Cardiac fibroblast (primary cell): ENCODE results near the gene NABP2.
"Not testable (repeated sequence)": the region's sequence is repeated elsewhere in the genome, so short reads cannot be mapped to it uniquely, and the experiment has no call there.

ENCODE experiments used
- DNase-seq, 2 donors: peaks; one replicate each; pipeline versions ENCODE4 v3.0.0 to v3.0.0-alpha.2; 2010; ENCODE audit warnings: low read depth in 2 of 2
- H3K4me3 ChIP-seq, 2 donors: replicated peaks in 1 of 2; 1 replicate in 1 of 2; 2 replicates in 1 of 2; pipeline ENCODE4 v1.5.1; 2011; ENCODE audit warnings: low read depth in 2 of 2, low read length in 2 of 2, mild to moderate bottlenecking in 2 of 2, moderate library complexity in 1 of 2
- CTCF ChIP-seq: IDR thresholded peaks from one replicate; pipeline ENCODE4 v1.5.1; 2011; ENCODE audit warnings: low read depth, mild to moderate bottlenecking, low read length, inconsistent platforms

The NABP2 gene

GRCh38 chr12:56266693-56267442 lies 42.7 kb downstream of the NABP2 start, which contains the start of gene COQ10A:
TSS of gene COQ10A (plus strand) at chr12:56266942. CDS start at chr12:56267119, 177 bp downstream.
- TF ChIP-seq CTCF: peak; percentile 79
- peak; percentile 85 for DNase-seq
- H3K4me3 ChIP-seq: peak within 1 kb of the TSS; percentile 73

GRCh38 chr12:56267443-56268071 lies 43.4 kb downstream of the NABP2 start:
- peak in 1 of 2 donors; percentile 40 for DNase-seq
- no peak for TF ChIP-seq CTCF
- peak overlapping the region; percentile 73 for H3K4me3 ChIP-seq

- H3K4me3 ChIP-seq: no peak overlapping the region
- TF ChIP-seq CTCF: peak; percentile 54
- DNase-seq: peak; percentile 46 to 49
Measured at GRCh38 chr12:56271031-56271430, 46.9 kb downstream of the NABP2 start.

- not testable (repeated sequence) for DNase-seq, H3K4me3 ChIP-seq
Measured at GRCh38 chr12:56272468-56272867, 48.3 kb downstream of the NABP2 start.

- DNase-seq: no peak
Measured at GRCh38 chr12:56274299-56274698, 50.2 kb downstream of the NABP2 start.

GRCh38 chr12:56278905-56279304 lies 54.8 kb downstream of the NABP2 start:
- H3K4me3 ChIP-seq: no peak overlapping the region
- no peak for TF ChIP-seq CTCF
- no peak for DNase-seq

More at GRCh38 chr12:56274299-56274698, 50.2 kb downstream of the NABP2 start:
- TF ChIP-seq CTCF: no peak
- H3K4me3 ChIP-seq: no peak overlapping the region
